Fibroblast of upper back skin (primary cell): ENCODE measurements around the gene KCNAB2.

Source experiments
- DNase-seq: peaks from one replicate; pipeline ENCODE4 v3.0.0-alpha.2; 2013

KCNAB2 gene

DNA sequence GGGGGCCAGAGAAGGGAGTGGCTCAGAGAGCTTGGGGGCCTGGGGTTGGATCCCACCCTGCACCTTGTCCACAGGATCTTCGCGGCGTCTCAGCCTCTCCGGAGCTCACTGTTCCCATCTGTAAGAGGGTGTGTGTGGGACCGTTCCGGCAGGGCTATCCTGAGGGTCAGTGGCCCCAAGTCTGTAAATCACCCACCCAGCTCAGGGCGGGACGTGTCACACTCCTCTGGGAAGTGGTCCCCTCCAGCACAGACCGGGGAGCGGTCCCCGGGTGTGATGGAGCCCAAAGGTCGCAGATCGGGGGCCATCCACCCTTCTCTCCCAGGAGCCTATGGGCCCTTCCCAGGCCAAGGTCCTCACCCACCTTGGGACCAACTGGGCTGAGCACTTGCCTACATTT lies 40.0 kb downstream of the KCNAB2 start:
- DNase-seq: no peak

DNA sequence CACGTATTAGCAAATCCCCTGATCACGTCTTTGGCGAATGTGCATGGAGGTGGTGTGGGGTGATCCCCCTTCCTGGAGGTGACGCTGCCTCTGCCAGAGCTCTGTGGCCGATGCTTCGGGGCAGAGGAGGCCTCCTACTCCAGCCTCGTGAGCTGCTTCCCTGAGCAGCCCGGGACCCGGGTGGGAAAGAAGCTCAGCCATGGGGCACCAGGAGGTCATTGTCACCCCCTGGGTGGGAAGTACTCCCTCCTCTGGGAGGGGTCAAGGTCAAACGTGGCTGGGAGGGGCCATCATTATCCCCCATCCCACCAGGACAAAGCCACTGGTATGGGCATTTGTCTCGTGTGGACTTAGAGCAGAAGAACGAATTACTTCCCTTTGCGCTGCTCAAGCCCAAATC lies 40.7 kb downstream of the KCNAB2 start:
- DNase-seq: no peak

DNA sequence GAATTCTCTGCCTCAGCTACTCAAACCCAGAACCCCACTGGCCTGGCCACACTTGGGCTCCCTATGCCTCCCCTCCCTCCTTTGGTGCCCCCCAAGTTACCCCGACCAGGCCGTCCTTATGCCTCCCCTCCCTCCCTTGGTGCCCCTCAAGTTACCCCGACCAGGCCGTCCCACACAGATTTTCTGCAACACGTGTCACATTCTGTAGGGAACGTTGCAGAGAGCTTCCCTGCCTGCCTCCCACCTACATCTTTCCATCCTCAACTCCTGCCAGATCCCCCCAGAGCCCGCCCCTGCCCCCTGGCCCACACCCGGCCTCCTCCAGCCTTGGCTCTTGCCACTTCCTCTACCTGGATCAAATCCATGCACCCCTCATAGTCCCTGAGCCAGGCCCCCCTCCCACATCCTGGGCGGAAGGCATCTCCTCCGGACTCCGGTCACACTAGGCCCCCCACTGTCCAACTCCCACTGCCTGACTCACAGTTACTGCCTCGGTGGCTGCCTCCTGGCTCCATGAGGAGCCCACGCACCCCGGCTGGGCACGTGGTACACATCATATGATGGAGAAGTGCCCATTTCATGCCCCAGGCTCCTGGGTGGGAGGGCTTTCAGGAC lies 41.2 kb downstream of the KCNAB2 start:
- no peak for DNase-seq

DNA sequence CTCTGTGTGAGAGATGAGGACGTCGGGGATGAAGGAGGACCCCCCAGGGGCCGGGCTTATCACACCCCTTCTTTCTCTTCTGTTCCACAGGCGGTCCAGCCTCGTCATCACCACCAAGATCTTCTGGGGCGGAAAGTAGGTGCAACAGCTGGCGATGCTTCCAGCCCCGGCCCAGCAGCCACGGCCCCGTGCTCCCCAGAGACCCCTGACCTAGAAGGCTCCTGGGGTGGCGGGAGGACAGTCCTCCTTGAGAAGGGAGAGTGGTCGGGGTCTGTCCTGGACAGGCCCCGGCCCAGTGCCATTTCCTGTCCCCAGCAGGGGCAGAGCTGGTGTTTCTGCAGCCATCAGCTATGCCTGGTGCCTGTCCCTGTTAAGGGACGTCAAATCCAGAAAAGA lies 41.7 kb downstream of the KCNAB2 start:
- DNase-seq: no peak

DNA sequence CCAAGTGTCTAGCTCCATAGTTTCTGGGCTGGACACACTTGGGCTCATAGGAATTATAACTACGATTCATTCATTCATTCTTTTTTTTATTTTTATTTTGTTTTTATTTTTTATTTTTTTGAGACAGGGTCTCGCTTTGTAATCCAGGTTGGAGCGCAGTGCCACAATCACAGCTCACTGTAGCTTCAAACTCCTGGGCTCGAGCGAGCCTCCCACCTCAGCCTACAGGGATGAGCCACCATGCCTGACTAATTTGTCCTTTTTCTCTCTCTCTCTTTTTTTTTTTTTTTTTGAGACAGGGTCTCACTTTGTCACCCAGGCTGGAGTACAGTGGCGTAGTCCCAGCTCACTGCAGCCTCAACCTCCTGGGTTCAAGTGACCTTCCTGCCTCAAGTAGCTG lies 42.3 kb downstream of the KCNAB2 start:
- no peak for DNase-seq

DNA sequence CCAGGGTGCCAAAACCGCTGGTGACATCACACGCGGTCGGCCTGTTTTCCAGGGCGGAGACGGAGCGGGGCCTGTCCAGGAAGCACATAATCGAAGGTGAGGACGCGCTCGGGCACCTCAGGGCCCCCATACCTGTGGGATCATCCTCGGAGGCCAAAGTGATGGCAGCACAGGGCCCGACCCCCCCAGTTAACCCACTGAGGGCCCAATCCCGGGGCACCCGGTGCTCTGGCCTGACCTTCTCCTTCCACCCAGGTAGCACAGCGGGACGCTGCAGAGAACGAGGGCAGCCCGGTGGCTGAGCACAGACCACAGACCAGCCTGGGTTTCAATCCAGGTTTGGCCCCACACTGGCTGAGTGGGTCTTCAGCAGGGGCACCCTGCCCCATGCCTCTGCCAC lies 43.3 kb downstream of the KCNAB2 start:
- no peak for DNase-seq

DNA sequence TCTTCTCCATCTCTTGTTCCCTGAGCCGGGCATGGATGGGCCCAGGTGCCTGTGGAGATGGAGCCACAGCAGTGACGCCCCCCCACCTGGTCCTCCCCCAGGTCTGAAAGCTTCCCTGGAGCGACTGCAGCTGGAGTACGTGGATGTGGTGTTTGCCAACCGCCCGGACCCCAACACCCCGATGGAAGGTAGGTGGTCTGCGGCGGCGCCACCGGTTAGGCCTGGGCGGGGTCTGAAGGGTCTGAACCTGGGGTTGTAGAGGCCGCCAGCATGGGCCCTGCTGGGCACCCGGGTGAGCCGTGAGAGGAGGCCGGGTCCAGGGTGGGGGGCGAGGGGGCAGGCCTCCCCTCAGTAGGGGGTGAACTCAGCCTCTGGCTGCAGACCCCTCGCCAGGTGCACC lies 44.6 kb downstream of the KCNAB2 start:
- DNase-seq: no peak

DNA sequence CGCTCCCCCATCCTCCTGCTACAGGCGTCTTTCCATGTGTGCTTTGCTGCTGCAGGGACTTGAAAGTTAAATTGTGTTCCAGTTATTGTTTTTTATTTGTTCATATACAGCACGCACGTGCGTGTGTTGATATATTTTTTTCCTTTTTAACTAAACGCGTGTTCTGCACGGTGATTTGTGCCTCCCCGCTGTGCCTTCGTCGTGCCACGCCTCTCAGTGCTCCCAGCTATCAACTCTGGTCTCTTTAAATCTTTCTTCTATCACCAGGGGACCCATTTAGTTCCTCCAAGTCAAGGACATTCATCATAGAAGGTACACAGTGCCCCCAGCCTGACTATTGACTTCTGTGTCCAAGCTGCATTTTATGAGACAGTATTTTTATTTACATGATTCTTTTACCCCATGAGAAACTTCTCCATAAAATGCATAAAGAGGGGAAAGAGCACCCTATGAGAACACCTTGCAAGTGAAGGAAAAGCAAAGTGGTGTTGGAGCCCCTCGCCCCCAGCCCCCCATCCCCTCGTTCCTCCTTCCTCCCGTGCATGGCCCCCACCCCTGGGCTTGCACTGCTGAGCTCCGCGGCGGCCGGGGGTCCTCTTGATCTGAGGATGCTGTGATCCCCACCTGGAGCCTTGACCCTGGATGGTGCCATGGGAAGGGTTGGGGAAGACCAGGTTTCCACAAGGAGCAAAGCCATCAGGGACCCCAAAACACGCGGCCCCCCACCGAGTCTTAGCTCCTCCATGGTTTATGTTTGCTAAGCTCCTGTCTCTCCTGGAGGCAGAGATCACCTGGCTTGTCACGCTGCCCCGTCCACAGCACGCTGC lies 45.5 kb downstream of the KCNAB2 start:
- DNase-seq: no peak

DNA sequence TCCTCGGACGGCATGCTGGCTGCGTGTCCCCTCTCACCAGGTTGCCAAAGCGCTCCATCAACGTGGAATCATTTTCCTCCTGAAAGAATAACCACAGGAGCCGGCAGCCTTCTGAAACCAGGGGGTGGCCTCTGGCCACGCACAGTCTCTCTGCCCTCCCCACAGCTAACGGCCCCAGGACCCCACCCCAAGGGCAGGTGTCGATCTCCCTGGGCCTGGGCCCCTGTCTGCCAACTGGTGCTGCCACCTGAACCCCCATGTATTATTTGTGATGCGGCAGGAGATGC lies 46.1 kb downstream of the KCNAB2 start:
- DNase-seq: no peak

DNA sequence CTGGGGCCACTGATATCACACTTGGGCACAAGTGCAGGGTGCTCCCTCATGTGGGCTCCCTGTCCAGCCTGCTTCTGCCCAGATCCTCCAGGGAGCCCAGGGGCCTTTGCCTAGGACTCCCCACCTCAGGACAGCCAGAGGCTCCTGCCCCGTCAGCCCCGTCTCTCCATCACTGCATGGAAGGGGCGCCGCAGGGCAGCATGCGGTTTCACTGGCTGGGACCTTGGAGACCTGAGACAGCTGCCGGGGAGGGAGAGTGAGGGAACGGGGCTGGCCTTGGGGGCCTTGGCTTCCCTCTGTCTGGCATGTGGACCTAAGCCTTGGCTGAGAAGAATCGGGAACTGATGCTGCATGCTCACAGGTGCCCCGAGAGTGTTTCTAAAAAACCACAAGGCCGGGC lies 46.5 kb downstream of the KCNAB2 start:
- DNase-seq: no peak

DNA sequence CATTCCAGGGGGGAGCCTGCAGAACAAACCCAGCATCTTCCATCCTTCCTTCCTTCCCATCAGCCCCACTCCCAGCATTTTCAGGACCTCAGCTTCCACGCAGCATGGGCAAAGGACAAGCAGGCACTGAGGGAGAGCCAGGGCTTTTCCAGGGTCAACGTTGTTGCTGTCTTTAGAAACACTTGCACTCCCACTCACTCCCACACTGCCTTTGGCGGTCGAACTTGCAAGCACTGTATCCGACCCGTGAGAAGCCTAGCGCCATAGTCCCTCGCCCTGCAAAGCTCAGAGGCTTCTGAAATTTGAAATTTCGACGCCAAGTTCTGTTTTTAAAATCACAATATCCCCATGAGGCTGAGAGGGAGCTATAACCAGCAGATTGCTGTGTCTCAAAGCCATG lies 47.4 kb downstream of the KCNAB2 start:
- DNase-seq: no peak

DNA sequence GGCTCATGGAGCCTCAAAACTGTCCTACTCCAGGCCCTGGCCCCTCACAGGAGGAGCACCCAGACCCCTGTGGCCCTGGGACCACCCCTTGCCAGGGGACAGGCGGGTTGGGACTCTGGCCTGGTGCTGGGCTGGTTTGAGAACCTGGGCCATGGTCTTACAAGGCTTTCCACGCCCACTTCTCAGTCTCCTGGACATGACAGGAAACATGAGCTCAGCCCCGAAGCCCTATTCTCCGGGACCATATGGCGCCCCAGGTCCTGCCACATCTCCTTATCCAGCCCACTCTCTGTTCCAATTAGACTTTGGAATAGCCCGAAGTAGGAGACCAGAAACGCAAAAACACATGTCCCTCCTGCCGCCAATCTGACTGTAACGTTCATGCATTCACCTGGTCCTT lies 47.9 kb downstream of the KCNAB2 start:
- no peak for DNase-seq

DNA sequence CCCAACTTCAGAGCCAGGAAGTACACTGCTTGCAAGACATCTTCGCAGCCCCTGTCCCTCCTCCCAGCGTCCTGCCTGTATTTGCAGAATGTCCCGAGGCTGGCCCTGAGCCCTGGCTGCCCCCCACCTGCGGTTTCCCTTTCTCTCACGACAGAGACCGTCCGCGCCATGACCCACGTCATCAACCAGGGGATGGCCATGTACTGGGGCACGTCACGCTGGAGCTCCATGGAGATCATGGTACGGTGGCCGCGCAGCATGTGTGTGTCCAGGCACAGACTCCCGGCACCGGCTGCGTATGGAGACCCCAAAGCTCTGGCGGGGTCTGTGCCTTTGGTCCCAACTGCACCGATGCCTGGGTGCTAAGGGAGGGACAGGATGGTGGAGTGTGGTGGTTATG lies 48.6 kb downstream of the KCNAB2 start:
- no peak for DNase-seq

DNA sequence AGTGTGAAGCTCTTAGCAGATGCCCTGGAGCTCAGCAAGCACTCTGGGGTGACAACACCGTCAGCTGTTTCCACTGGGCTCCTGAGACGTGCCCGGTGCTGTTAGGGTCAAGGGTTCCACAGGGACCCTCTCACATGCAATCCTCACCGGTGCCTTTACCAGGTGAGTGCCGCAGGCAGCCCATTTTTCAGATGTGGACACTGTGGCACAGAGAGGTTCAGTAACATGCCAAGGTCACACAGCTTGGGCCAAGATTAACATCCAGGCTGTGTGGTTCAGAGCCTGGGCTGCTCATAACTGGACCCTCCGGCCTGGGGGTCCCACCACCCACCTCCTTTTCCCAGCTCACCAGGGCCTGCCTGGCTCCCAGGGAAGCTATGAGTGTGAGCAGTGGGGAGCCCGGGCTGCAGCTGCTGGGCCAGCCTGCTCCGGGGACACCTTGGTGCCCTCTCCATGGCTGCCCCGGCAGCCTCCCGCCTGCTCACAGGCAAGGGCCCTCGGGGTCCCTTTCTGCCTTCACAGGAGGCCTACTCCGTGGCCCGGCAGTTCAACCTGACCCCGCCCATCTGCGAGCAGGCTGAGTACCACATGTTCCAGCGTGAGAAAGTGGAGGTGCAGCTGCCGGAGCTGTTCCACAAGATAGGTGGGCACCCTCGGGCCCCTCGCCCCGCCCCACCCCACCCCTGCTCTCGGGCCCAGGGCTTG lies 49.3 kb downstream of the KCNAB2 start:
- DNase-seq: no peak

DNA sequence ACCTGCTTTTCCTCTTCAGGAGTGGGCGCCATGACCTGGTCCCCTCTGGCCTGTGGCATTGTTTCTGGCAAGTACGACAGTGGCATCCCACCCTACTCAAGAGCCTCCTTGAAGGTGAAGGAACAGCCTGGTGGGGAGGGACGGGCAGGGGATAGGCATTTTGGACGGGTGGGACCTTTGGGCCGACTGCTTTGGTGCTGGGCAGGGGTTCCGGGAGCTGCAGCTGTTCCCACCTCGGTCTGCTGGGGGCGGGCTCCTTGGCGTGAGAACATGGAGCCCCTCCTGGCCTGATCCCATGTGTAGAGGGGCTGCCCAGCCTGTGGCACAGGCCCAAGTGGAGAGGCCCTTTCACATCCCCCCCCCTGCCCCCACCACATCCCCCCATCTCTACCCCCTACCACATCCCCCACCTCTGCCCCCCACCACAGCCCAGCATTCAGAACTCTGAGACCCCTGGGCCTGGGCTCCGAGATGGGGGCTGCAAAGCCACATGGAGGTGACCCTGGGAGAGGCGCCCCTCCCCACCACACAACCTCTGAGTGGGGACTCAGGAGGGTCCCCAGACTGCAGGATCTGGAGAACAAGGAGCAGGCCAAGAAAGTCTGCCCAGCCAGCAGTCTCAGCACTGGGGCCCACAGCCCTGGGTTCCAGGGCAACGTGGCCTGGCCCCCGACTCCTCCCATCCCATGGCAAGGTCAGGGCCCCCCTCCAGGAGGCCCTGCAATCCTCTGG lies 50.0 kb downstream of the KCNAB2 start:
- DNase-seq: no peak

DNA sequence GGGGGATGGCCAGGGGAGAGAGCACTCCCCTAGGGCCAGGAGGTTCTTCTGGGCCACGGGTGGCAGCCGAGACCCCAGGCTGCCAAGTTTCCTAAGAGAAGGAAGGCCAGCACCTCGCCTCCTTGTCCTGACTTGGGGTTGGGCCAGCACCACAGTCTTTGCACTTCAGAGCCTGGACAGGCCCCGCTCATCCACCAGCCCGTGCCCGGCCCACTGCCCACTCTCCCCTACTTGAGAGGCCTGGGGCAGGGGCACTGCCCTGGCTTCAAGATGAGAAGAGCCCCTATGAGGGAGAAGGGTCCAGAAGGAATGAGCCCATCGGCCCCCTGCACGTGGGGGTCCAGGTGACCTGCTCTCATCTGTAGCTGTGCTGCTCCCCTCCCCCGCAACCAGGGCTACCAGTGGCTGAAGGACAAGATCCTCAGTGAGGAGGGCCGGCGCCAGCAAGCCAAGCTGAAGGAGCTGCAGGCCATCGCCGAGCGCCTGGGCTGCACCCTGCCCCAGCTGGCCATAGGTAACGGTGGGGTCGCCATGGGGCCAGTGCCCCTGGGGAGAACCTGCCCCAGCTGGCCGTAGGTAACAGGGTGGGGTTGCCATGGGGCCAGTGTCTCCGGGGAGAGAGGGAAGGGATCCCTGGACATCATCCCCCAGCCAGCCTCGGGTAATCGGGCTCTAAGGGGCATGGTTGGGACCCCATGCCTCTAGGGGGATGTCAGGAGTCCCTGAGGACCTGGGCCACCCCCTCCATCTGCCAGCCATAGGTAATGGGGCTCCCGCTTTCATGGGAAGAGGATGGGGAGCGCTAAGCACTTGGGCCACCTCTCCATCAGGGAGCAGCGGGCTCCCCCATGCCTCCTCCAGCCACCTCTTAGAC lies 50.8 kb downstream of the KCNAB2 start:
- DNase-seq: no peak

DNA sequence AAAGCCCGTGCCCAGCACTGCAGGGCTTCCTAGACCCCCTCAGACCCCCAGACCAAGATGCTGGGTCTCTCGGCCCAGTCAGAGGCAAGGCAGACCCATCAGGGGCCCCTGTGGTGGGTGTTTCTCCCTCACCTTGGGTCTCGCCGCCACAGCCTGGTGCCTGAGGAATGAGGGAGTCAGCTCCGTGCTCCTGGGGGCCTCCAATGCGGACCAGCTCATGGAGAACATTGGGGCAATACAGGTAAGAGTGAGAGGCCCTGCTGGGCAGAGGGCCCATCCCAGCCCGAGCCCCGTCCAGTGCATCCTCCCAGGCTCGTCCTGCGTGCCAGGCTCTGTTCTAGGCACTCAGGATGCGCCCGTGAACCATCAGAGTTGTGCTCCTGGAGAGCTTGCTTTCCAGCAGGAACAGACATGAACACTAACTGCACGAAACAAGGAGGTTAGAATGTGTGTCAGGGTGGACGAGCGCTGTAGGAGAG lies 51.5 kb downstream of the KCNAB2 start:
- DNase-seq: no peak

DNA sequence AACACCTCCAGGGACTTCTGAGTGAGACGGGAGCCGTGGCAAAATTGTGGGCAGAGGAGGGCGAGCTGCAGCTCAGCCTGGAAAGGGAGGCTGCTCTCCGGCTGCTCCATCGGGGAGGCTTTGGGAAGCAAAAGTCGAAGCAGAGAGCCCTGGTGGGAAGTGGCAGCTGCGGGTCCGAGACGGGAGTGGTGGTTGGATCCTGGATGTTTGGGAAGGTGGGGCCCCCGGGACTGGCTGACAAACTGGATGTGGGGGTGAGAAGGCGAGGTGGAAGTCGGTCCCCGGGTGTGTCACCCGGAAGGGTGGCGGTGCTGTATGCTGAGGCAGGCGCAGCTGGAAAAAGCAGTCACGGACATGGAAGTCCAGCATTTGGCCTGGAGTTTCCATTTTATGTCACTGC lies 52.1 kb downstream of the KCNAB2 start:
- DNase-seq: no peak

DNA sequence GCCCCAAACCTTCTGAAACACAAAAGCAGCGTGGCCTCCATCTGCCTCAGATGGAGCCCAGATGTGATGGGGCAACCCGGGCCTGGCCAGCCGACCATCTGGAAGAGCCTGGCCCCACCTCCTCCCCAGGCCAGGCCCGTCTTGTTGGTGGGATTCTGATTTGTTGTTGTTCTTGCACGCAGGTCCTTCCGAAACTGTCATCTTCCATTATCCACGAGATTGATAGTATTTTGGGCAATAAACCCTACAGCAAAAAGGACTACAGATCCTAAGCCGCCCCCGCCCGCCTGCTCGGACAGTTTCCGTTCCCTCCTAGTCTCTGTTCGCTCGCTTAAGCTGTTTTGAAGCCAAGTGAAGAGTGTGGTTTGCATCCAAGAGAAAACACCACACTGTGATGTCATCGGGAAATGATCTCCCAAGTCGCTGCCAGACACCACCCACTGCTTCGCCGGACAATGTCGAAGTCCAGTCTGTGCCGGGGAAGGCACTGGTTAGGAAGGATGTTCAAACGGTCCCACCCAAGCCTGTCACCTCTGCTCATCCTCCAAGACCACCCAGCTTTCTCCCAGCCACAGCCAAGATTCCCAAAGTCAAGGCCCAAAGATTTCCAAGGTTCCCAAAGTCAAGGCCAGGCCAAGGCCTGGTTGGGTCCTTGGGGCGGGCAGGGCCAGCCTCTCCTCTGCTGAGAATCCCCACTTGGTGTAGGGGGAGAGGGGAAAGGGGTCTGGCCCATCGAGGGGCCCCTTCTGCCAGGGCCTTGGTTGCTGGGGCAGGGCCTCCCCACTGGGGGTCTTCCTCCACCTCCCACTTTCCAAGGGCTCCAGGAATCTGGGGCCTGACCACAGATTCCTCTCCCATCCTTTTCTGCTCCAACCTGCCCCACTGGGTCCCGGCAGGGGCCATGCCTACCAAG lies 52.9 kb downstream of the KCNAB2 start:
- DNase-seq: peak; percentile 54

DNA sequence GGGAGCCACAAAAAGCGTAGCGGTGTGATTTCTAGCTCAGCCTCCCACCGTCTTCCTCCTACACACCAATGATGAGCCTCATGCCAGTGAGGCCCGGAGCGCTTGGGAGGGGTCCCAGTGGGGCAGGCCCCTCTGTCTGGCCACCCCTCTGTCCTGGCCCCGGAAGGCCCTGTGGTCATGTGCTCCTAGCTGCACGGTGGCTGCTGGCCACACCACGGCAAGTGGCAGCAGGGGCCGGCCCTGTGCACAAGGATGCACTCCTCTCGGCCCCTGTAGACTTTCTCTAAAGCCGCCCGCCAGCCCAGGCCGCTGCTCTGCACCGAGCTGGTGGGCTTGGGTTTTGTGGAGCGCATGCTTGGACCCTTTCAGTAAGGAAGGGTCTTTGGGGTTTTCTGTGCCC lies 53.6 kb downstream of the KCNAB2 start:
- DNase-seq: no peak
